ENCODE data around the gene MMP7.

GRCh38 chr11:102538932-102539331 is 8.4 kb upstream of the MMP7 start:
- TF ChIP-seq USF1 (IDR thresholded peaks at IDR 0.05; ENCODE audit: borderline replicate concordance, low read depth), result no peak
- no peak for TF ChIP-seq CTCF (IDR thresholded peaks at IDR 0.05)

Measured in SK-N-SH (cell line).